ENCODE measurements around the gene MYLK.
A peak's percentile ranks its signal among the peaks of the same experiment; 100 is the strongest.
"Not testable (repeated sequence)": the region's sequence is repeated elsewhere in the genome, so short reads cannot be mapped to it uniquely, and the experiment has no call there.

The MYLK gene

GRCh38 chr3:123728014-123728413 lies 156.1 kb downstream of the MYLK start:
- Histone ChIP-seq H3K27ac (ENCODE audit: low read length) (no peak overlapping the region), H3K4me3 (ENCODE audit: low read length) (no peak overlapping the region), H3K36me3 (ENCODE audit: control insufficient read depth, insufficient read depth, low read length) (peaks cover 4% of the 10 kb centered on the region; the same call in 1 of the 2 replicates), H3K4me1 (ENCODE audit: control insufficient read depth, insufficient read depth, low read length) (no peaks in the 10 kb centered on the region), H3K9me3 (ENCODE audit: control insufficient read depth, insufficient read depth, low read length) (no peaks in the 10 kb centered on the region), H3K27me3 (ENCODE audit: control insufficient read depth, insufficient read depth, low read length) (no peaks in the 10 kb centered on the region)
- DNase-seq (ENCODE audit: low read depth, low spot score), result no peak
- WGBS (ENCODE audit: insufficient coverage, insufficient read length), result no CpG with 5 or more reads among the region's 2 CpGs

DNA sequence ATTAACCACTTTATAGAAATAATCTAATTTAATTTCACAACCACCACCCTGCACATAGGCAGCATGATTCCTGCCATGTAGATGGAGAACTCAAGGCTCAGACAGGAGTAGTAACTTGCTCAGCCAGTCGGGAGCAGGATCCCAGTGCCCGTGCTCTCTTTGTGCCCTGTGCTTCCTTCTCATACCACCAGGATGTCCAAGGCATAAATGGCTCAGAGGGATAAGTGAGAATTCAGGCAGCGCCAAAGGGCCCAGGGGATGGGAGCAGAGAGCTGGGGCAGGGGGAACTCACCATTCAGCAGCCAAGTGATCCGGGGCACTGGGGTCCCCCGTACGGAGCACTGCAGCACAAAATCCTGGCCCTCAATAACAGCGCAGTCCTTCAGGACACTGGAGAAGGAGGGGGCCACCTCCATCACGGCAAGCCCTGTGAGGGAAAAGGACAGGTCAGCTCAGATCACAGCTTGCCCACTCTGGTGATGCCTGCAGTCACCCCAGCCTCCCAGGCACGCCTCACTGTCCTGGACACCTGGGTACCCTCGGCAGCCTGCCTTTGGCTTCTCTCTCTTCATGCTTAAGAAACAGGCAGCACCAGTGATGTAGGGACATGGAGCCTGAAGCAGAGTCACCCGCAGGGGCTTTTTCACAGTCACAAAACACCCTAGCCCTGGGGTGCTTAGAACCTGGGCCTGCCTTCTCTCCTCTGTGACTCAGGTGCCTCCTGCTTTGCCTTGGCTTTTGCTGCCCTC lies 158.3 kb downstream of the MYLK start:
- Histone ChIP-seq H3K4me3 (ENCODE audit: low read length) (no peak overlapping the region), H3K9me3 (ENCODE audit: control insufficient read depth, insufficient read depth, low read length) (no peaks in the 10 kb centered on the region), H3K27ac (ENCODE audit: low read length) (no peak overlapping the region), H3K27me3 (ENCODE audit: control insufficient read depth, insufficient read depth, low read length) (no peaks in the 10 kb centered on the region), H3K4me1 (ENCODE audit: control insufficient read depth, insufficient read depth, low read length) (no peaks in the 10 kb centered on the region), H3K36me3 (ENCODE audit: control insufficient read depth, insufficient read depth, low read length) (no peaks in the 10 kb centered on the region)
- WGBS (ENCODE audit: insufficient coverage, insufficient read length), result no CpG with 5 or more reads among the region's 11 CpGs
- no peak for DNase-seq (ENCODE audit: low read depth, low spot score)

- no CpG with 5 or more reads among the region's 3 CpGs for WGBS (ENCODE audit: insufficient coverage, insufficient read length)
- no peak overlapping the region for H3K27ac ChIP-seq (ENCODE audit: low read length)
- DNase-seq (ENCODE audit: low read depth, low spot score), result no peak
Observed at GRCh38 chr3:123724306-123724705, 159.8 kb downstream of the MYLK start.

DNA sequence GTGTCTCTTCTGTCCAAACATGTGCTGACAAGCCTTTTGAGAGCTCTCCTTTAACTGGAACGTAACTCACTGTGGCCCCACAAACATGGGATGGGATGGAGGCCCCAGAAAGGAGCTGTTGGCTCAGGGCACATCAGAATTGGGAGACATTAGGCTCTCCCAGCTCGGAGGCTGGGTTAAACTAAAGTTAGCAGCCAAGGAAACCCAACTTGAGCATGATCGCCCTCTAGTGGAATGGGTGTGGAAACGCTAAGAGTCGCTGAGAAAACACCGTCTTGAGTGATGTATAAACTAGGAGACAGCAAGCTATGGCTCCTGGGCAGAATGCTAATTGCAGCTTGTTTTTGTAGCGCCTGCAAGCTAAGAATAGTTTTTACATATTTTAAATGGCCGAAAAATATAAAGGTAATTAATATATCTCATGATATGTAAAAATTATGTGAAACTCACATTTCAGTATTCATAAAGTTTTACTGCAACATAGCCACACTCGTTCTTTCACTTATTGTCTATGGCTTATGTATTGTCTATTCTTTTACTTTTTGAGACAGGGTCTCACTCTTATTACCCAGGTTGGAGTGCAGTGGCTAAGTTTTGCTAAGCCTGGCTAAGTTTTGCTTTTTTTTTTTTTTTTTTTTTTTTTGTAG lies 160.5 kb downstream of the MYLK start:
- H3K4me3 ChIP-seq (ENCODE audit: low read length), result no peak overlapping the region
- WGBS (ENCODE audit: insufficient coverage, insufficient read length), result no CpG with 5 or more reads among the region's 9 CpGs

More at GRCh38 chr3:123724306-123724705, 159.8 kb downstream of the MYLK start:
- H3K9me3 ChIP-seq (ENCODE audit: control insufficient read depth, insufficient read depth, low read length), result no peaks in the 10 kb centered on the region
- no peaks in the 10 kb centered on the region for H3K4me1 ChIP-seq (ENCODE audit: control insufficient read depth, insufficient read depth, low read length)
- no peaks in the 10 kb centered on the region for H3K27me3 ChIP-seq (ENCODE audit: control insufficient read depth, insufficient read depth, low read length)
- no peaks in the 10 kb centered on the region for H3K36me3 ChIP-seq (ENCODE audit: control insufficient read depth, insufficient read depth, low read length)
- no peak overlapping the region for H3K4me3 ChIP-seq (ENCODE audit: low read length)

DNA sequence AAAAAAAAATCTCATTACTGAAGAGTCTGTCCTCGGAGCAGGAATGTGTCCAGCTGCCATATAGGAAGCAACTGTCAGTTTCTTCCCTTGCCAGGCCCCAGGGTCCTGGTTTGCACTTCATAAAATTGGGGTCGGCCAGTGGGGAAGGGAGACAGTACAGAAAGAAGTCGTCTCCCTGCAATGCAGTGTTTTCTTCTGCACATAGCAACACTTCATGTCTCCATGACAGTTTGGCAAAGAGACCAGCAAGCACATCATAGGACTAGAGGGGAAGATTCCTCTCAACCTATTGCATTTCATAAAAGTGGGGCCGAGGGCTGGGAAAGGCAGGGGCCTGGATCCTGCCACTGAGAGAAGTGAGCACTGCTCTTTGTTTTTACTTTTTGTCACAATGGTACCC lies 161.1 kb downstream of the MYLK start:
- no CpG with 5 or more reads among the region's 4 CpGs for WGBS (ENCODE audit: insufficient coverage, insufficient read length)
- Histone ChIP-seq H3K9me3 (ENCODE audit: control insufficient read depth, insufficient read depth, low read length) (no peaks in the 10 kb centered on the region), H3K27me3 (ENCODE audit: control insufficient read depth, insufficient read depth, low read length) (no peaks in the 10 kb centered on the region), H3K4me1 (ENCODE audit: control insufficient read depth, insufficient read depth, low read length) (no peaks in the 10 kb centered on the region), H3K36me3 (ENCODE audit: control insufficient read depth, insufficient read depth, low read length) (no peaks in the 10 kb centered on the region), H3K27ac (ENCODE audit: low read length) (no peak overlapping the region), H3K4me3 (ENCODE audit: low read length) (no peak overlapping the region)
- no peak for DNase-seq (ENCODE audit: low read depth, low spot score)

More for the DNA sequence above, 160.5 kb downstream of the MYLK start:
- DNase-seq (ENCODE audit: low read depth, low spot score), result peak; percentile 68
- no peaks in the 10 kb centered on the region for H3K4me1 ChIP-seq (ENCODE audit: control insufficient read depth, insufficient read depth, low read length)
- no peaks in the 10 kb centered on the region for H3K9me3 ChIP-seq (ENCODE audit: control insufficient read depth, insufficient read depth, low read length)
- no peak overlapping the region for H3K27ac ChIP-seq (ENCODE audit: low read length)
- H3K36me3 ChIP-seq (ENCODE audit: control insufficient read depth, insufficient read depth, low read length), result no peaks in the 10 kb centered on the region
- H3K27me3 ChIP-seq (ENCODE audit: control insufficient read depth, insufficient read depth, low read length), result no peaks in the 10 kb centered on the region

DNA sequence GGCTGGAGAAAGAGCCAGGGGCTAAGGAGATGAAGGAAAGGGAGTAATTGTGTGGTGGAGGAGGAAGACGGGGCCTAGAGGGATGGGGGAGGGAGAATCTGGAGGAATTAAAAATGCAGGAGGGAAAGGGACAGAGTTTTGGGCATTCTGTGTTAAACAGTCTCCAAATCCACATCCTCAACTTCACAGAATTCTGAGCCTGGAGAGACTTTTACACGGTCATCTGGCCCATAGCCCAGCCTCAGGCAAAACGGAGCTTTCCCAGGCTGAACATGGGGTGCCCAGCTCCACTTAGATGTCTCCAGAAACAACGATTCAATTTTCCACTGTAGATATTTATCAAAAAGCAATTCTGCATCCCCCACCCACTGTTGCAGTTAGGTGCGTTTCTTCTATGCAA lies 161.7 kb downstream of the MYLK start:
- Histone ChIP-seq H3K27me3 (ENCODE audit: control insufficient read depth, insufficient read depth, low read length) (no peaks in the 10 kb centered on the region), H3K4me1 (ENCODE audit: control insufficient read depth, insufficient read depth, low read length) (no peaks in the 10 kb centered on the region), H3K9me3 (ENCODE audit: control insufficient read depth, insufficient read depth, low read length) (no peaks in the 10 kb centered on the region), H3K36me3 (ENCODE audit: control insufficient read depth, insufficient read depth, low read length) (no peaks in the 10 kb centered on the region), H3K27ac (ENCODE audit: low read length) (no peak overlapping the region), H3K4me3 (ENCODE audit: low read length) (no peak overlapping the region)
- 100% methylated on average over 1 of the region's 5 CpGs for WGBS (ENCODE audit: insufficient coverage, insufficient read length)
- DNase-seq (ENCODE audit: low read depth, low spot score), result no peak

GRCh38 chr3:123722021-123722420 lies 162.1 kb downstream of the MYLK start:
- H3K9me3 ChIP-seq (ENCODE audit: control insufficient read depth, insufficient read depth, low read length), result no peaks in the 10 kb centered on the region
- no peak overlapping the region for H3K27ac ChIP-seq (ENCODE audit: low read length)
- H3K4me3 ChIP-seq (ENCODE audit: low read length), result no peak overlapping the region
- no peaks in the 10 kb centered on the region for H3K4me1 ChIP-seq (ENCODE audit: control insufficient read depth, insufficient read depth, low read length)
- no peaks in the 10 kb centered on the region for H3K27me3 ChIP-seq (ENCODE audit: control insufficient read depth, insufficient read depth, low read length)
- H3K36me3 ChIP-seq (ENCODE audit: control insufficient read depth, insufficient read depth, low read length), result no peaks in the 10 kb centered on the region
- whole genome bisulfite sequencing (ENCODE audit: insufficient coverage, insufficient read length), result no CpG with 5 or more reads among the region's 10 CpGs
- DNase-seq (ENCODE audit: low read depth, low spot score), result no peak

DNA sequence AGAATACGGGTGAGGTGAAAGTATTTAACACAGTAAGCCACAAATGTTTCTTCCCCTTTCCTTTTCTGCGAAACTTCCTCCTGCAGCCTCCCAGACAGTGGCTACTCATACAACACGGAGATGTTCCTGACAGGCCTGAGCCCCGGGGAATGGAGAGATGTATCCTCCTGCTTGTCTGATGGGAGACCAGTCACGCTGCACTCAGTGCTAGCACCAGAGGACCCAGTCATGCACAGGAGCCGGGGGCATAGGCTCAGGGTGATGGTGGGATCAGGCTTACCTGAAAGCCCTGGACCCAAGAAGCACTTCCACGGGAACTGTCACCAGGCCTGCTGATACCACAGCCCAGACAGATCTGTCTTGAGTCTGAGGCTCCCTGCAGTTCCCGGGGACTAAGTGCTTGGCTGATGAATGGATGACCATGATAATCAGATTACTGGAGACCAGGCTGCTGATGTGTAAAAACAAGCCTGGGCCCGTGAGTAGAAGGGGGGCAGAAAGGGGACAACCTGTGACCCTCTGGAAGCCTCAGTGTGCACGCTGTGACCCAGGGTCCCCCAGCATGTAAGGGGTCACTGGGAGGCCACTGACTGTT lies 162.9 kb downstream of the MYLK start:
- no CpG with 5 or more reads among the region's 10 CpGs for WGBS (ENCODE audit: insufficient coverage, insufficient read length)
- not testable (repeated sequence) for H3K4me1 ChIP-seq (ENCODE audit: control insufficient read depth, insufficient read depth, low read length); H3K4me3 ChIP-seq (ENCODE audit: low read length); H3K27me3 ChIP-seq (ENCODE audit: control insufficient read depth, insufficient read depth, low read length); H3K9me3 ChIP-seq (ENCODE audit: control insufficient read depth, insufficient read depth, low read length); H3K36me3 ChIP-seq (ENCODE audit: control insufficient read depth, insufficient read depth, low read length); H3K27ac ChIP-seq (ENCODE audit: low read length); DNase-seq (ENCODE audit: low read depth, low spot score)

DNA sequence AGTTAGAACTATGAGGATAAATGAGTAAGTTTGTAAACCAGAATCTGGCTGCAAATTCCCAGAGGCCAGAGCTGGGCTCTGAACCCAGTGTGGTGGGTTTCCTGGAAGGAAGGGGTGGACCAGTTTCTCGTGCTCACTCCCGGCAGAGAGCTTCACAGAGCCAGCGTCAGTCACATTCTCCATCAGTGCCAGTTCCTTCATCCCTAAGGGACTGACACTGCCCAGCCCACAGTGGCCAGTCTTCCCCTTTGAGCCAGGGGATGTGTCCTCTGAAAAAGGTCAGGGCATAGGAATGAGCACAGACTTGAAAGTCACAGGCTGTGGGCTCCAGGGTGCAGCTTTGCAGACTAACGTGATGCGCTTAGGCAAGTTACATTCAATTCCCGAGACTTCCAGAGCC lies 163.5 kb downstream of the MYLK start:
- no peak for DNase-seq (ENCODE audit: low read depth, low spot score)
- Histone ChIP-seq H3K4me1 (ENCODE audit: control insufficient read depth, insufficient read depth, low read length) (no peaks in the 10 kb centered on the region), H3K27ac (ENCODE audit: low read length) (no peak overlapping the region), H3K27me3 (ENCODE audit: control insufficient read depth, insufficient read depth, low read length) (no peaks in the 10 kb centered on the region), H3K36me3 (ENCODE audit: control insufficient read depth, insufficient read depth, low read length) (no peaks in the 10 kb centered on the region), H3K9me3 (ENCODE audit: control insufficient read depth, insufficient read depth, low read length) (no peaks in the 10 kb centered on the region), H3K4me3 (ENCODE audit: low read length) (no peak overlapping the region)
- WGBS (ENCODE audit: insufficient coverage, insufficient read length), result no CpG with 5 or more reads among the region's 6 CpGs

DNA sequence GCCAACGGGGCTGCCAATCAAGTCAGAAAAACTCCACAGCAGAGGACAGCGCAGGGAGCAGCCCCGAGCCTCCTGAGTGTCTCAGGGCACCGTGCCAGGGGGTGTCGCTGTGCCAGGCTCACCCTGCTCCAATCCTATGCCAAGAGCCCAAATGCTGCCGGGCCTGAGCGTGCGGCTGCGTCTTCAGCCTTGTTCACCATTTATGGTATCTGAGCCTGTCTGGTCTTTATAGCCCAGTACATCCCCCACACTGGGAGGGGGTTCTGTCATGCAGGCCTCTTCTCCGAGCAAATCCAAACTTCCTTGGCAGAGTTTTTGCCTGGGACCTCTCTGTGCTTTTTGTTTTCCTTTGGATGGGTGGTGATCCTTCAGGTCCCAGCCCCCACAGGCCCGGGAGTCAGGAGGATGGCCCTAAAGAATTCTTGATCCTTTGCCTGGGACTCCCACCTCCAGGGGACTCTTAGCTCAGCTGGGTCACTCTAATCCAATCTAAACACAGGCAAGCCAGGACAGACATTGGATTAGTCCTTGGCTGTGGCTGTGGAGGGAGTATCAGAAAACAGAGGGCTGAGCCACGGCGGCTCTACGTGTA lies 164.2 kb downstream of the MYLK start:
- no peak for DNase-seq (ENCODE audit: low read depth, low spot score)
- no peak overlapping the region for H3K27ac ChIP-seq (ENCODE audit: low read length)

More for the DNA sequence above, 164.2 kb downstream of the MYLK start:
- Histone ChIP-seq H3K4me3 (ENCODE audit: low read length) (no peak overlapping the region), H3K36me3 (ENCODE audit: control insufficient read depth, insufficient read depth, low read length) (no peaks in the 10 kb centered on the region), H3K27me3 (ENCODE audit: control insufficient read depth, insufficient read depth, low read length) (no peaks in the 10 kb centered on the region), H3K9me3 (ENCODE audit: control insufficient read depth, insufficient read depth, low read length) (no peaks in the 10 kb centered on the region), H3K4me1 (ENCODE audit: control insufficient read depth, insufficient read depth, low read length) (no peaks in the 10 kb centered on the region)
- no CpG with 5 or more reads among the region's 14 CpGs for WGBS (ENCODE audit: insufficient coverage, insufficient read length)

All from iPS DF 6.9 (cell line).